WI38 (cell line): ENCODE results near the gene LRRK1.

Source experiments
- H3K4me3 ChIP-seq: 2 replicates; pipeline ENCODE4 v1.5.1; 2011; ENCODE audit warnings: low read depth, mild to moderate bottlenecking, control low read depth, low read length
- TF ChIP-seq, protein P1 (sequence below): IDR thresholded peaks from 2 replicates; pipeline ENCODE4 v1.5.1; 2012; ENCODE audit warnings: low read depth, mild to moderate bottlenecking, control low read depth, low read length

Gene LRRK1

GRCh38 chr15:101102746-101103145 lies 183.6 kb downstream of the LRRK1 start:
- TF ChIP-seq, protein P1, sequence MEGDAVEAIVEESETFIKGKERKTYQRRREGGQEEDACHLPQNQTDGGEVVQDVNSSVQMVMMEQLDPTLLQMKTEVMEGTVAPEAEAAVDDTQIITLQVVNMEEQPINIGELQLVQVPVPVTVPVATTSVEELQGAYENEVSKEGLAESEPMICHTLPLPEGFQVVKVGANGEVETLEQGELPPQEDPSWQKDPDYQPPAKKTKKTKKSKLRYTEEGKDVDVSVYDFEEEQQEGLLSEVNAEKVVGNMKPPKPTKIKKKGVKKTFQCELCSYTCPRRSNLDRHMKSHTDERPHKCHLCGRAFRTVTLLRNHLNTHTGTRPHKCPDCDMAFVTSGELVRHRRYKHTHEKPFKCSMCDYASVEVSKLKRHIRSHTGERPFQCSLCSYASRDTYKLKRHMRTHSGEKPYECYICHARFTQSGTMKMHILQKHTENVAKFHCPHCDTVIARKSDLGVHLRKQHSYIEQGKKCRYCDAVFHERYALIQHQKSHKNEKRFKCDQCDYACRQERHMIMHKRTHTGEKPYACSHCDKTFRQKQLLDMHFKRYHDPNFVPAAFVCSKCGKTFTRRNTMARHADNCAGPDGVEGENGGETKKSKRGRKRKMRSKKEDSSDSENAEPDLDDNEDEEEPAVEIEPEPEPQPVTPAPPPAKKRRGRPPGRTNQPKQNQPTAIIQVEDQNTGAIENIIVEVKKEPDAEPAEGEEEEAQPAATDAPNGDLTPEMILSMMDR, result no peak
- no peak overlapping the region for H3K4me3 ChIP-seq

GRCh38 chr15:101103598-101103997 lies 184.4 kb downstream of the LRRK1 start:
- no peak overlapping the region for H3K4me3 ChIP-seq
- TF ChIP-seq, protein P1, result no peak

DNA sequence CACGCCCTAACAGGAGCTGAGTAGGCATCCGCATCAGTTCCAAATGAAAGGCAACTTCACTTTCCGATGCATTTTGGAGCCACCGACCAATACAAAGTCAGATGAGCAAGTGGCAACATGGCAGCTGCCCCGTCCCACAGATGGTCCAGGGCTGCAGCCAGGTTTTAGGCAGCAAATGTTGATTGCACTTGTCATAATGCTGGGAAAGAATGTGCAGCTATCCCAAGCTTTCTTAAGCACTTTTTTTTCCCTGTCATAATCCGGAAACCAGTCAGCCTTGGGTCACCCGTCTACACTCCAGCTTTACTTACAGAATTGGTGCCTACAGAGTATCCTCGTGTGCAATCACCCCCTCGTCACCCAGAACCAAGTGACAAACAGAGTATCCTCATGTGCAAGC lies 185.0 kb downstream of the LRRK1 start:
- no peak overlapping the region for H3K4me3 ChIP-seq
- TF ChIP-seq, protein P1, result no peak

GRCh38 chr15:101105059-101105891 lies 186.1 kb downstream of the LRRK1 start:
- H3K4me3 ChIP-seq, result no peak overlapping the region
- TF ChIP-seq, protein P1, result no peak

GRCh38 chr15:101107101-101107500 lies 187.9 kb downstream of the LRRK1 start:
- no peak overlapping the region for H3K4me3 ChIP-seq
- TF ChIP-seq, protein P1, result no peak

- TF ChIP-seq, protein P1, result no peak
- H3K4me3 ChIP-seq, result no peak overlapping the region
These were observed 188.7 kb downstream of the LRRK1 start for GRCh38 chr15:101107625-101108460.

GRCh38 chr15:101108461-101108775 lies 189.3 kb downstream of the LRRK1 start:
- TF ChIP-seq, protein P1, result no peak
- no peak overlapping the region for H3K4me3 ChIP-seq
